ENCODE measurements around the gene SLCO2B1. TPM values are rescaled to one million over a fixed set of nuclear protein-coding genes. Genes with fewer than 3 reads are reported as not detected.
A peak's percentile ranks its signal among the peaks of the same experiment; 100 is the strongest.

SLCO2B1 gene
- total and polyA plus RNA-seq, 4 donors, result 25.4 to 61.0 (median 45.5) TPM

DNA sequence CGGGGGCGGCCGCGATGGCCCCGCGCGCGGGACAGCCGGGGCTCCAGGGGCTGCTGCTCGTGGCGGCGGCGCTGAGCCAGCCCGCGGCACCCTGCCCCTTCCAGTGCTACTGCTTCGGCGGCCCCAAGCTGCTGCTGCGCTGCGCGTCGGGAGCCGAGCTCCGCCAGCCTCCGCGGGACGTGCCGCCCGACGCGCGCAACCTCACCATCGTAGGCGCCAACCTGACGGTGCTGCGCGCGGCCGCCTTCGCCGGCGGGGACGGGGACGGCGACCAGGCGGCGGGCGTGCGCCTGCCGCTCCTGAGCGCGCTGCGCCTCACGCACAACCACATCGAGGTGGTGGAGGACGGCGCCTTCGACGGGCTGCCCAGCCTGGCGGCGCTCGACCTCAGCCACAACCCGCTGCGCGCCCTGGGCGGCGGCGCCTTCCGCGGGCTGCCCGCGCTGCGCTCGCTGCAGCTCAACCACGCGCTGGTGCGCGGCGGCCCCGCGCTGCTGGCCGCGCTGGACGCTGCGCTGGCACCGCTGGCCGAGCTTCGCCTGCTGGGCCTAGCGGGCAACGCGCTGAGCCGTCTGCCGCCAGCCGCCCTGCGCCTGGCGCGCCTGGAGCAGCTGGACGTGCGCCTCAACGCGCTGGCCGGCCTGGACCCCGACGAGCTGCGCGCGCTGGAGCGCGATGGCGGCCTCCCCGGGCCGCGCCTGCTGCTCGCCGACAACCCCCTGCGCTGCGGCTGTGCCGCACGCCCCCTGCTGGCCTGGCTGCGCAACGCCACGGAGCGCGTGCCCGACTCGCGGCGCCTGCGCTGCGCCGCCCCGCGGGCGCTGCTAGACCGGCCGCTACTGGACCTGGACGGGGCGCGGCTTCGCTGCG is 90.4 kb downstream of the SLCO2B1 start:
- Histone ChIP-seq H3K36me3 (ENCODE audit: control insufficient read depth, insufficient read depth, low read length) (no peaks in the 10 kb centered on the region), H3K9me3 (ENCODE audit: control insufficient read depth, insufficient read depth, low read length) (no peaks in the 10 kb centered on the region), H3K27ac (ENCODE audit: low read depth, low read length) (no peak overlapping the region), H3K4me3 (ENCODE audit: low read depth, low read length) (peak overlapping the region; percentile 28), H3K27me3 (ENCODE audit: control insufficient read depth, insufficient read depth, low read length) (peaks cover 24% of the 10 kb centered on the region), H3K4me1 (ENCODE audit: control insufficient read depth, insufficient read depth, low read length) (peaks cover 19% of the 10 kb centered on the region)
- peak; percentile 61 to 94 (median 78) for DNase-seq (ENCODE audit: low read depth in 4 of 6, low spot score in 6 of 6)
- under 1% methylated on average over 140 of the region's 140 CpGs for WGBS (ENCODE audit: insufficient coverage)

DNA sequence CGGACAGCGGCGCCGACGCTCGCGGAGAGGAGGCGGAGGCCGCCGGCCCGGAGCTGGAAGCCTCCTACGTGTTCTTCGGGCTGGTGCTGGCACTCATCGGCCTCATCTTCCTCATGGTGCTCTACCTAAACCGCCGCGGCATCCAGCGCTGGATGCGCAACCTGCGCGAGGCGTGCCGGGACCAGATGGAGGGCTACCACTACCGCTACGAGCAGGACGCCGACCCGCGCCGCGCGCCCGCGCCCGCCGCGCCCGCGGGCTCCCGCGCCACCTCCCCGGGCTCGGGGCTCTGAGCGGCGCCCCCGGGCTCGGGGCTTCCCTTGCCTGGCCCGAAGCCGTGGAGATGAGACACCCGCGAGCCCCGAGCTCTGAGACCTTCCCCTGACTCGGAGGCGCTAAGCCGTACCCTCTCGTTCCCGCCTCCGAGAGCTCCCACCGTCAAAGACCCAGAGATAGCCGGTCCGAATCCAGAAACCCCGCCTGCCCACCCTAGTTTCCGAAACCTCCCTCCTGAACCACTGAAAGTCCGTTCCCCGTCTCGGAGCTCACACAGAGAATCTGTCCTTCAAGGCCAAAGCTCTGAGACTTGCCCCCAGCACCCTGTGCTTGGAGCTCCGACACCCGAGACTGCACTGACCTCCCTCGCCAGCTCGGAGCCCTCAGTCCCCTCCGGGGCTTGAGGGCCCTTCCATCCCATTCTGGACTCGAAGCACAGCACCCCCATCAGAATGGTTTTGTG is 91.2 kb downstream of the SLCO2B1 start:
- H3K9me3 ChIP-seq (ENCODE audit: control insufficient read depth, insufficient read depth, low read length), result no peaks in the 10 kb centered on the region
- peaks cover 24% of the 10 kb centered on the region for H3K27me3 ChIP-seq (ENCODE audit: control insufficient read depth, insufficient read depth, low read length)
- DNase-seq (ENCODE audit: low read depth in 4 of 6, low spot score in 6 of 6), result no peak
- H3K4me1 ChIP-seq (ENCODE audit: control insufficient read depth, insufficient read depth, low read length), result peaks cover 19% of the 10 kb centered on the region
- H3K36me3 ChIP-seq (ENCODE audit: control insufficient read depth, insufficient read depth, low read length), result no peaks in the 10 kb centered on the region
- peak overlapping the region; percentile 28 for H3K4me3 ChIP-seq (ENCODE audit: low read depth, low read length)
- 5% methylated on average over 72 of the region's 72 CpGs for WGBS (ENCODE audit: insufficient coverage)
- no peak overlapping the region for H3K27ac ChIP-seq (ENCODE audit: low read depth, low read length)

DNA sequence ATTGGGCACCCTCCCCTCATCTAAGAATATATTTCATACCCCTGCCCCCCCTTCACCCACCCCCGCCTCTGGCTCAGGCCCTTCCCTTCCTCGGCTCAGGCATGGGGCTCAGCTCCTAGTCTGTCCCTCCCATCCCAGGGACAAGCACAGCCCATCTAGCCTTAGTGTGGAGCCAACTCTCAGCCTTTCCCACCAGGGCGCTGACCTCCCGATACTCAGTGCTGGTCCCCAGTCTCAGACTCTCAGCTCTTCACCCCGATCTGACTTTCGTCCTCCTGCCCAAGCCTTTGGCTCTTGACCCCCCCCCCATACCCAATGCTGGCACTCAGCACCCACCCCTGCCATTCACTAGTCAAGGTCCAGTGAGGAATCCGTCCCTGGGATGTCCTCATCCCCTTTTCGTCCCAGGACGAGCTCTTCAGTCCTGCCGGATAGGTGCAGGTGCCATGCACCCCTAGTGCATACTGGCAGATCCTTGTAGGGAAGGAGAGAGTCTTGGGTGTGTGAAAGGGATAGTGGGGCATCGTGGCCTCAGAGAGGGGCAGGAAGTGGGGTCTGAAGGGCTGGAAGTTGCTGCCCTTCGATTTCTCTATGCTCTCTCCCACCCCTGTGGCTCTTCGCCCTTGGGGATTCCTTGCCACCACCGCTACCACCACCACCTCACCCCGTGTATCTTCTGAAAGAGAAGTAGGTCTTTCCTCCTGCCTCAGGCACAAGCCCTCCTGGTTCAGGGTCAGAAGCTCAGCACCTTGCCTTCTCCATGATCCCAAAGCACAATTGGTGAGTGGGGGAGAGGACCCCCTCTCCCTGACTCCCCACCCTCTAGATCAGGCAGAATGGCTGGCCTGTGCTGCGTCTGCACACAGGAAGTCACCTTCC is 92.1 kb downstream of the SLCO2B1 start:
- WGBS (ENCODE audit: insufficient coverage), result 83% methylated on average over 10 of the region's 16 CpGs
- Histone ChIP-seq H3K9me3 (ENCODE audit: control insufficient read depth, insufficient read depth, low read length) (no peaks in the 10 kb centered on the region), H3K27ac (ENCODE audit: low read depth, low read length) (no peak overlapping the region), H3K4me3 (ENCODE audit: low read depth, low read length) (no peak overlapping the region), H3K4me1 (ENCODE audit: control insufficient read depth, insufficient read depth, low read length) (peaks cover 19% of the 10 kb centered on the region), H3K27me3 (ENCODE audit: control insufficient read depth, insufficient read depth, low read length) (peaks cover 24% of the 10 kb centered on the region), H3K36me3 (ENCODE audit: control insufficient read depth, insufficient read depth, low read length) (no peaks in the 10 kb centered on the region)
- DNase-seq (ENCODE audit: low read depth in 4 of 6, low spot score in 6 of 6), result no peak

DNA sequence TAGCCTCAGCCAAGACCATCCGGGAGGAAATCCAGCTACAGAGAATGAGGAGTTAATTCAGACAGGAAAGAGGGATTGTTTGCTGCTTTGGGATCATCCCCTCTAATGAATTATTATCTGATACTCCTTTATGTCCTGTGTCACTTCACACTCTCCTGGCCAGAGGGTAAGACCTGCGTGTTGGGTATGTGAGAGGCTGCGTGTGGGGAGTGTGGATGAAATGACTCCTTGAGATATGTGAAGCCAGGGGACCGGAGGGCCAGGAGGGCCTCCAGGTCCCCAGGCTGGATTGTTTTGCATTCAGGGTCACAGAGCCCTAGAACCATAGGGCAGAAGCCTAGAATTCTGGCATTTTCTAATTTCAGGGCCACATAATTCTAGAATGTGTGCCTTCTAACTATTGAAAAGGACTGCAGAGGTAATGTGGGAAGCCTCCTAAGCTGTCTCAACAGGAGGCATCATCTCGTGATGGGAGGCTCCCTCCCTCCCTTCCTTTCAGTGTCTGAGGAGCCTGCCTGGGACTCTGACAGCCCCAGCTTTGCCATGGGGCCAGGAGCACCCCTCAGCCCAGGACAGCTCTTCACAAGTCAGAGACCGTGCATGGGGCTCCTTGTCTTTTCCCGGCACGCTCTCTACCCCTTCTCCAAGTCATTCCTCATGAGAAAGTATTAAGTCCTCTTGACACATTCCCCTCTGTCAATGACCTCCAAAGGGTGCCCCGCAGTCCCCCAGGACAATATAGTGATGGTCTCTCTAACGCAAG is 93.3 kb downstream of the SLCO2B1 start:
- H3K27me3 ChIP-seq (ENCODE audit: control insufficient read depth, insufficient read depth, low read length), result peaks cover 24% of the 10 kb centered on the region
- no peaks in the 10 kb centered on the region for H3K9me3 ChIP-seq (ENCODE audit: control insufficient read depth, insufficient read depth, low read length)
- no peak for DNase-seq (ENCODE audit: low read depth in 4 of 6, low spot score in 6 of 6)
- H3K36me3 ChIP-seq (ENCODE audit: control insufficient read depth, insufficient read depth, low read length), result no peaks in the 10 kb centered on the region
- no peak overlapping the region for H3K4me3 ChIP-seq (ENCODE audit: low read depth, low read length)
- H3K4me1 ChIP-seq (ENCODE audit: control insufficient read depth, insufficient read depth, low read length), result peaks cover 24% of the 10 kb centered on the region
- 76% methylated on average over 6 of the region's 10 CpGs for WGBS (ENCODE audit: insufficient coverage)
- H3K27ac ChIP-seq (ENCODE audit: low read depth, low read length), result no peak overlapping the region

DNA sequence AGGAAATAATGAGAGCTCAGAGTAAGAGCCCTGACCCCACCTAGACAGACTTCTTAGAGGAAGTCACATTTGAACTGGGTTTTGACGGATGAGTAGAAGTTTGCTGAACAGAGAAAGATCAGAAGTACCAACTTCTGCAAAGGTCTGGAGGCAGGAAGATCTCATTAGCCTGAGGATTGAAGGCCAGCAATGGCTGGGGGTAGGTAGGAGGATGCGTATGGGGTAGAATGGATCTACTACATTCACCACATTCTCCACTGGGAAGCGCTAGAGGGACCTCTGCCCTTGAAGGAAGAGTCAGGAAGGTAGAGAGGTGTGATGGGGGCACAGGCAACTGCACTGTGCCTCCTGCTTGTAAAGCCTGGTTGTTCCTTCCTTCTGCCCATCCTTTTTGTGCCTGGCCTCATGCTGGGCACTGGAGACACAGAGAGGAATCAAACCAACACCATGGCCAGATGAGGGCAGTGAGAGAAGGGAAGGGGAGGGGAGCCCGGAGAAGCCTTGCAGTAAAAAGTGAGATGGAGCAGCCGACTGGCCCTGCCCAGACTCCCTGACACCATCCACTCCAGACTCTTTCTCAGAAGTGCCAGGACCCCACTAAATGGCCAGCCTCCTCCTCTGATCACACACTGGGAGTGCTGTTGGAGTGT is 94.6 kb downstream of the SLCO2B1 start:
- Histone ChIP-seq H3K4me1 (ENCODE audit: control insufficient read depth, insufficient read depth, low read length) (peaks cover 19% of the 10 kb centered on the region), H3K27me3 (ENCODE audit: control insufficient read depth, insufficient read depth, low read length) (peaks cover 17% of the 10 kb centered on the region), H3K36me3 (ENCODE audit: control insufficient read depth, insufficient read depth, low read length) (no peaks in the 10 kb centered on the region), H3K9me3 (ENCODE audit: control insufficient read depth, insufficient read depth, low read length) (no peaks in the 10 kb centered on the region), H3K27ac (ENCODE audit: low read depth, low read length) (no peak overlapping the region), H3K4me3 (ENCODE audit: low read depth, low read length) (no peak overlapping the region)
- no peak for DNase-seq (ENCODE audit: low read depth in 4 of 6, low spot score in 6 of 6)
- WGBS (ENCODE audit: insufficient coverage), result no CpG with 5 or more reads among the region's 5 CpGs

DNA sequence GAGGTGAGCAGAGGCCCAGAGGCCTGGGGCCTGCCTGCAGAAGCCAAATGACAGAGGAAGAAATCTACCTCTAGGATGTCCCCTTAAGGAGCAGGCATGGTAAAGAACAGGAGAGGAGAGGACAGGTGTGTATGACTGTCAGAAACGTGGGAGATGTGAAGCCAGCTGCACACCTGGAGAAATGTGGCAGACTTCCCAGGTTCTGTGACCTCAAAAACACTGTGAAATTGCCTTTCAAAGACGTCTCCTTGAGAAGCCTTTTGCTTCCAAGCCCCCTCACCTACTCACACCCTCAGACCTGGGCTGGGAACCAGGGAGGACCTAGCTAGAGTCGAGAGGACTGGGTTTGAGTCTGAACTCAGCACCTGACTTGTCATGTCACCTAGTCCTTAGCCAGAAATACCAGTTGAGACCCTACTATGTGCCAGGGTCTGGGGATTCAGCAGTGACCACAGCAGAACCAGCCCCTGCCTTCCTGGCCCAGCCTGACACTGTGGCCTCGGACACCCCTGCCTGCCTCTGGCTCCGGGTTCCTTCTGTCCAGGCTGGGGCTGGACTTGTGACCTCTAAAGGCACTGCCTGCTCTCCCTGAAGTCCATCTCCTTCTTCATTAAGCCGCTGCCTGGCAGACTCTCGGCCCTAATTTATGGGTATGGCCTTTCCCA is 95.2 kb downstream of the SLCO2B1 start:
- WGBS (ENCODE audit: insufficient coverage), result 65% methylated on average over 6 of the region's 7 CpGs
- H3K4me3 ChIP-seq (ENCODE audit: low read depth, low read length), result no peak overlapping the region
- no peak overlapping the region for H3K27ac ChIP-seq (ENCODE audit: low read depth, low read length)
- DNase-seq (ENCODE audit: low read depth in 4 of 6, low spot score in 6 of 6), result no peak
- no peaks in the 10 kb centered on the region for H3K9me3 ChIP-seq (ENCODE audit: control insufficient read depth, insufficient read depth, low read length)
- peaks cover 15% of the 10 kb centered on the region for H3K4me1 ChIP-seq (ENCODE audit: control insufficient read depth, insufficient read depth, low read length)
- no peaks in the 10 kb centered on the region for H3K36me3 ChIP-seq (ENCODE audit: control insufficient read depth, insufficient read depth, low read length)
- peaks cover 16% of the 10 kb centered on the region for H3K27me3 ChIP-seq (ENCODE audit: control insufficient read depth, insufficient read depth, low read length)

DNA sequence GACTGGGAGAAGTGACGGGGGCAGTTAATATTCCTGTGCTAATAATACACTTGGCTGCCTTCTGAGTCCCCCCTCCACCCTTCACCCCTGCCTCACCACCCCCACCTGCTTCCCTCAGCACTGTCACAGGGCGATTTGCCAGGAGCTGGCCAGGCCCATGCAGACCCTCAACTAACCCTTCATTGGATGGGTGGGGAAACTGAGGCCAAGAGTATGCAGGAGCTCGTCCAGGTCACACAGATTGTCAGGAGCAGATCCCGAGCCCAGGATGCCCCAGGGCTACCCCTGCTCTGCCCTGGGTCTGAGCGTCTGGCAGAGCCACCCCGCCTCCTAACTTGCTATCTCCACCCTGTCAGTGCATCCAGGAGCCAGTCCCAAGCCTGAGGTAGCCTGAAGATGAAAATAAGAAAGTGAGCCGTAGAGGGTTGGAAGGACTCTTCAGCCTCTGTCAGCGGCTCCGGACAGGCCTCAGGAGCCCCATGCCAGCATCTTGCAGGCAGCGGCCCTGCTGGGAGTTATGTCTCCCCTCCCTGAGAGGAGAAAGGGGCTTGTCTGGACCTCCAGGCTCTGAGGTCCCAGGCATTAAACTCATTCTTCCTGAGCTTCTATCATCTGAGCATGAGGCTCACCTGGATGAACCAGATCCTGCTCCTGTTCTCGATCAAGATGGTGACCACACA is 95.9 kb downstream of the SLCO2B1 start:
- Histone ChIP-seq H3K36me3 (ENCODE audit: control insufficient read depth, insufficient read depth, low read length) (no peaks in the 10 kb centered on the region), H3K9me3 (ENCODE audit: control insufficient read depth, insufficient read depth, low read length) (no peaks in the 10 kb centered on the region), H3K4me1 (ENCODE audit: control insufficient read depth, insufficient read depth, low read length) (peaks cover 14% of the 10 kb centered on the region), H3K4me3 (ENCODE audit: low read depth, low read length) (no peak overlapping the region), H3K27me3 (ENCODE audit: control insufficient read depth, insufficient read depth, low read length) (peaks cover 16% of the 10 kb centered on the region), H3K27ac (ENCODE audit: low read depth, low read length) (no peak overlapping the region)
- no peak for DNase-seq (ENCODE audit: low read depth in 4 of 6, low spot score in 6 of 6)
- WGBS (ENCODE audit: insufficient coverage), result 74% methylated on average over 5 of the region's 11 CpGs

DNA sequence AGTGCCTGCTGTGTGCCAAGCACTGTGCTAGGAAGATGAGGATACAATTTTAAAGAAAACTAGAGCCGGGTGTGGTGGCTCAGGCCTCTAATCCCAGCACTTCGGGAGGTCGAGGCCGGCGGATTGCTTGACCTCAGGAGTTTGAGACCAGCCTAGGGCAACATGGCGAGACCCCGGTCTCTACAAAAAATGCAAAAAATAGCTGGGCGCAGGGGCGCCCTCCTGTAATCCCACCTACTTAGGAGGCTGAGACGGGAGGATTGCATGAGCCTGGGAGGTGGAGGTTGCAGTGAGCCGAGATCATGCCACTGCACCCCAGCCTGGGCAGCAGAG is 98.0 kb downstream of the SLCO2B1 start:
- Histone ChIP-seq H3K27ac (ENCODE audit: low read depth, low read length) (no peak overlapping the region), H3K27me3 (ENCODE audit: control insufficient read depth, insufficient read depth, low read length) (peaks cover under 1% of the 10 kb centered on the region), H3K36me3 (ENCODE audit: control insufficient read depth, insufficient read depth, low read length) (no peaks in the 10 kb centered on the region), H3K4me3 (ENCODE audit: low read depth, low read length) (no peak overlapping the region), H3K4me1 (ENCODE audit: control insufficient read depth, insufficient read depth, low read length) (peaks cover 5% of the 10 kb centered on the region), H3K9me3 (ENCODE audit: control insufficient read depth, insufficient read depth, low read length) (peaks cover 4% of the 10 kb centered on the region)
- DNase-seq (ENCODE audit: low read depth in 4 of 6, low spot score in 6 of 6), result no peak
- WGBS (ENCODE audit: insufficient coverage), result 27% methylated on average over 6 of the region's 11 CpGs
